COR-L47 (cell line): ENCODE measurements around the gene DEAF1.
"Not testable (repeated sequence)": the region's sequence is repeated elsewhere in the genome, so short reads cannot be mapped to it uniquely, and the experiment has no call there.

ENCODE experiments used
- DNase-seq: peaks from one replicate; lab custom pipeline; 2025; lab: John Stamatoyannopoulos, UW

DEAF1 gene

GRCh38 chr11:678297-678696, 16.7 kb downstream of the DEAF1 start:
- DNase-seq = no peak

- DNase-seq = no peak
Measured at GRCh38 chr11:674406-674805, 20.6 kb downstream of the DEAF1 start.

DNA sequence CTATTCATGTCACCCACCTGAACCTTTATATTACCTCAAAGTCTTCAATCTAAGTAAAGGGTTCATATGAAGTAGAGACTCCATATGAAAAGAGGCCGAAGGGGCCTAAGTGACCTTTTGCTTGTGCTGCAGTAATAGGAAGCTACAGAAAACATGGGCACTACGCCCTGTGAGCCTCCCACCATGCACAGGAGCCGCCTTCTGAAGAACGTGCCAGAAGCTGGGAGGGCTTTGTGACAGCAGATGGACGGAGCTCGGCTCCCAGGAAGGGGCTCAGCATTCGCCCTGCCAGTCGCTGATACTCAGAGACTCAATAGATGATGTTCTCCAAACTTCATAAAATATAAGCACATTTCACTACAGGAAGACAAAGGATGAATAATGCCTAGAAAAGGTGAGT, 21.2 kb downstream of the DEAF1 start:
- no peak for DNase-seq

DNA sequence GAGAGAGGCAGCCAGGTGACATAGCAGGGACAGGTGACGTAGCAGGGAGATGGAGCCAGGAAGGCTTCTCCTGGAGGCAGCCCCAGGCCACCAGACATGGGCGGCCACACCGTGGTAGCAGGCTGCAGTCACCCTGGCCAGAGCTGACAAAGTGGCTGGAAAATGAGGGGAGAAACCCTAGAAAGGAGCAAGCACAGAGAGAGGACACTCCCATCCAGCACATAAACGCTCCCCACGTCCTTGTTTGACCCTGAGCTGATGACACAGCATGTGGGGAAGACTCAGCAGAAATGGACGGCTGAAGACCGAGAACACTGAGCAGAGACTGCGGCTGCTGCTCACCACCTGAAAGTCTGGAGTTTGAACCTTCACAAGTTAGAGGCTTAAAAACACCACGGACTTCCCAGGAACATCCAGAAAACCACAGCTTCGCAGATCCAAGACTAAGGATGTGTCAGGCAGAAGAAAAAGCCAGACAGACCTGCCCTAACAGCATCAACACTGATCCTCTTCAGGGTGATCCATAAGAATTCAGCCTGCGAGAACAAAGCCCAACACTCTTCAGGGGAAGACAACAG, 29.2 kb downstream of the DEAF1 start:
- no peak for DNase-seq

- no peak for DNase-seq
Measured at GRCh38 chr11:665062-665703, 29.8 kb downstream of the DEAF1 start.

- DNase-seq = peak; percentile 9
Measured at GRCh38 chr11:662689-663274, 32.2 kb downstream of the DEAF1 start.

DNA sequence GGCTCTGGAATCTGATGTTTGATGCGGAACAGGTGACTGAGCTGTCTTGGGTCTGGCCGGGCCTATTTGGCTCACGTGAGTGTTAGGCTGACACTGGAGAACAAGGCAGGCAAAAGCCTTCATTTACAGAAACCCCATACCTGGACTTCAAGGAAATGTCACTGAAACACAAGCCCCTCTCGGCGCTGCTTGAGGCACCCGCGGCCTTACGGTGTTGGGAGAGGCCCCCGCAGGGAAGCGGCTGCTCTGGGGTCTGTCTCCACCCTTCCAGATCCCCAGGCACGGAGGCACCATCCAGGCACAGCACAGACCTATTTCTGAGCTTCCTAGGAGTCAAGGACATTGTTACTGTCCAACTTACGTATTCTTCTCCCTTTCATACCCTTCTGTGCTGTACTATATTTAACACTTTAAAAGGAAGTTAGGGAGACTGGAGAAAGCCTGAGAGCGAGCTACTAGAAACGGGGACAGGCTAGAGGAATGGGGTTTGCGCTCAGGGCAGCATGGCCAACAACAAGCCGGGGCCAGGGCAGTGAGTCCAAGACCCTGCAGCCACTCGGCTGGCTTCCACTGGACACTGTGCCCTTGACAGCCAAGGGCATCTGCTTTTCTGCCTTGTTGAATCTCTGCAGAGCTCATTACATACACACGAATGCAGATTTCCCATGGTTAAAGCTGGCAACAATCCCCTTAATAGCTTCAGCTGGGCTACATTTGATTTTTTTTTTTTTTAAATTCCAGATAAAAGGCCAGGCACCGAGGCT, 34.2 kb downstream of the DEAF1 start:
- no peak for DNase-seq

GRCh38 chr11:660281-660680, 34.7 kb downstream of the DEAF1 start:
- no peak for DNase-seq

- DNase-seq = no peak
Measured at GRCh38 chr11:659532-660085, 35.4 kb downstream of the DEAF1 start.

GRCh38 chr11:657691-658126, 37.3 kb downstream of the DEAF1 start:
- DNase-seq = no peak

DNA sequence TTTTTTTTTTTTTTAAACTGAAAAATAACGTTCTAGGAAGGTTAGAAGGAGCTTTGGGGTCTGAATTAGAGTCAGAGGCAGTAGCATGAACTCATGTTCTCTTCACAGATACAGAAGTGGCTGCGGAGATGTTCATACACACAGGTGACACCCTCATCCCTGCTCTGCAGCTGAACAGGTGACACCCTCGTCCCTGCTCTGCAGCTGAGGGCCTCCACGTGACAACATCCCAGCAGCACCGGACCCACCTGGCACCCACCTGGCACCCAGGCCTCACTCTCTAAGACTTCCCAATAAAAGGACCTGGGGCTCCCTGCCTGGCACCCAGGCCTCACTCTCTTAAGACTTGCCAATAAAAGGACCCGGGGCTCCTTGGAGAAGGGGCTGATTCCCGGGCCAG, 38.2 kb downstream of the DEAF1 start:
- no peak for DNase-seq

DNA sequence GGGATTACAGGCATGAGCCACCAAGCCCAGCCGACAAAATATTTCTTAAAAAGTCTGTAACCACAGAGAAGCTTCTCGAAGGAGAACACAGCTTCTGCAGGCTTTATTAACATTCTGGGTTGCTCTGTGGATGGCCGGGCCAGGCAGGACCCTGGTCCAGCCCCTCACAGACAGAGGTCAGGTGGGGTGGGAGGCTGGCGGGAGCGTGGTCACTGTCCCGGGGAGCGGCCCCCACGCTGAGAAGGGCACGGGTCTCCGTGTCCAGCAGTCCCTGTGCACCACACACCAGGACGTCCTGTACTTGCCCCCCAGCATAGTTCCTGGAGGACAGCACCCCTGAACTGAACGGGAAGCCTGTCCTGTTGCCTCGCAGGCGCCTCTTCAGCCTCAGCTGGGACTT, 38.6 kb downstream of the DEAF1 start:
- DNase-seq = no peak

DNA sequence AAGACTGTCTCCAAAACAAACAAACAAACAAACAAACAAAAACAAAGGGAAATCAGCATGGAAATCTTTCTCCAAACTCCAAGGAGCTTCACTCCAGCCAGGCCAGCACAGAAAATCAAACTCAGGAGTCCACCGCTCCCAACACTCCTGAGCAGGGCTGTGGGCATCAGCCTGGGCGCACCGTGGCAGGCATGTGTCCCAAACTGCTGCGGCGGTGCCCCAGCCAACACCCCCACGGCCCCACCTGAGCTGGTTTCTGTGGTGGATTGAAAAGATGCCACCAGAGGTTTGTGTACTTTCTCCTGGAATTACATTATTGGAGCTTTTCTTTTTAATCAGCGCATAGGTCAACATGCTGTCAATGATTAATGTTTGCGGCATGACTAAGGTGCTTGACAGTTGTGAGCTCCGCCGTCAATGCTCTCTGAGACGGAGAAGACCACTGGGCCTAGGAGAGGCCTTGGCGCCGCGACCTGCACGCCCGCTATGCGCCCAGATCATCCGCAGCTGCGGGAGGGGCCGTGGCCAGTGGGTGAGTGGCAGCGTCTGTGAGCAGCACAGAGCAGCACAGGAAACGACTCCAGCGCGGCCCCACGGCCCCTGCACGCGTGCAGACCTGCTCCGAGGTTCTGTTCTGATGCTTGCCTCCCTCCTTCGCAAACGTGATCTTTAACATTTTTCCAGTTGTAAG, 39.8 kb downstream of the DEAF1 start:
- no peak for DNase-seq

DNA sequence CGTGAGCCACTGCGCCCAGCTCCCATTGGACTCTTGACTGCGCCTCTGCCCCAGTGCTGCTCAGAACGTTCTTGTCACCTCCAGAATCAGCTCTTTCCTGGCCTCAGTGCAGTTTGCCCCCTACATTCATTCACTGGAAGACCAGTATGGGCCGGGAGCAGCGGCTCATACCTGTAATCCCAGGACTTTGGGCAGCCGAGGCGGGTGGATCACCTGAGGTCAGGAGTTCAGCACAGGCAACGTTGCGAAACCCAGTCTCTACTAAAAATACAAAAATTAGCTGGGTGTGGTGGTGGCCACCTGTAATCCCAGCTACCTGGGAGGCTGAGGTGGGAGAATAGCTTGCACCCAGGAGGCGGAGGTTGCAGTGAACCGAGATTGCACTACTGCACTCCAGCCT, 40.6 kb downstream of the DEAF1 start:
- not testable (repeated sequence) for DNase-seq

DNA sequence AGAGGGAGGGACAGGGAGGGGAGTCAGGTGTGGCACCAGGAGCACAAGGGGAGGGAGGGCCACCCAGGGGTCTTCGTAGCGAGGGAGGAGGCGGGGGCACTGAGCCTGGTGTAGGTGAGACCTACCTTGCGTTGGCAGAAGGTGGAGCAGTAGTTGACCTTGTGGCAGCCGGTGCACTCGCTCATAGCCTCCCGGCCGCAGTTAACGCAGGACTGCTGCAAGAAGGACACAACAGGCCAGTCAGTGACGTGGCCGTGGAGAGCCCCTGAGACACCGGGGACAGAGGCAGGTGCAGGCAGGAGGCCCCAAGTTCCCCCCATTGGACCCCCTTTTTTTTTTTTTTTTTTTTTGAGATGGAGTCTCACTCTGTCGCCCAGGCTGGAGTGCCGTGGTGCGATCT, 41.2 kb downstream of the DEAF1 start:
- DNase-seq = no peak

- not testable (repeated sequence) for DNase-seq
Measured at GRCh38 chr11:653136-653535, 41.9 kb downstream of the DEAF1 start.

DNA sequence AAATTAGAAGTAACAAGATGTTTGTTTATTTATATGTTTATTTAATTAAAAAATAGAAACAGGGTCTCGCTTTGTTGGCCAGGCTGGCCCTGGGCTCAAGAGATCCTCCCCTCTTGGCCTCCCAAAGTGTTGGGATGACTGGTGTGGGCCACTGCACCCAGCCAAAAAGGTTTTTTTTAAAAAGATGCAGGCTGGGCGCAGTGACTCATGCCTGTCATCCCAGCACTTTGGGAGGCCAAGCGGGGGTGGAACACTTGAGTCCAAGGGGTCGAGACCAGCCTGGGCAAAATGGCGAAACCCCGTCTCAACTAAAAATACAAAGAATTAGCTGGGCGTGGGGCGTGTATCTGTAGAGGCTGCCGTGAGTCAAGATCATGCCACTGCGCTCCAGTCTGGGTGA, 44.5 kb downstream of the DEAF1 start:
- no peak for DNase-seq

- DNase-seq = not testable (repeated sequence)
Measured at GRCh38 chr11:647672-648158, 47.3 kb downstream of the DEAF1 start.

- DNase-seq = no peak
Measured at GRCh38 chr11:646214-646613, 48.8 kb downstream of the DEAF1 start.

DNA sequence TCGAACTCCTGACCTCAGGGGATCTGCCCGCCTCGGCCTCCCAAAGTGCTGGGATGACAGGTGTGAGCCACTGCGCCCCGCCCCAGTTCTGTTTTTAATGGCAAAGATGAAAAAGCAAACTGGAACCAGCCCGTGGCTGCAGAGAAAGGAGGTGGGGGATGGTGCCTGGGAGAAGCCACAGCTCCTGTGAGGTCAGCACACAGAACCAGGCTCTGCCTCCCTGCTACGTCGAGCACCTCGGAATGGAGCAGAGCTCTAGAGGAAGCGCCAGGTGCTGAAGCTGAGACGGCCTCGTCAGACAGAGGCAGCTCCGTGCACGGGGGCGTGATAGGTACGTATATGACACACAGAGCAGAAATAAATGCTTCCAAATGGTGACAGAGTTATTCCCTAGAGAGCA, 49.5 kb downstream of the DEAF1 start:
- DNase-seq = no peak

DNA sequence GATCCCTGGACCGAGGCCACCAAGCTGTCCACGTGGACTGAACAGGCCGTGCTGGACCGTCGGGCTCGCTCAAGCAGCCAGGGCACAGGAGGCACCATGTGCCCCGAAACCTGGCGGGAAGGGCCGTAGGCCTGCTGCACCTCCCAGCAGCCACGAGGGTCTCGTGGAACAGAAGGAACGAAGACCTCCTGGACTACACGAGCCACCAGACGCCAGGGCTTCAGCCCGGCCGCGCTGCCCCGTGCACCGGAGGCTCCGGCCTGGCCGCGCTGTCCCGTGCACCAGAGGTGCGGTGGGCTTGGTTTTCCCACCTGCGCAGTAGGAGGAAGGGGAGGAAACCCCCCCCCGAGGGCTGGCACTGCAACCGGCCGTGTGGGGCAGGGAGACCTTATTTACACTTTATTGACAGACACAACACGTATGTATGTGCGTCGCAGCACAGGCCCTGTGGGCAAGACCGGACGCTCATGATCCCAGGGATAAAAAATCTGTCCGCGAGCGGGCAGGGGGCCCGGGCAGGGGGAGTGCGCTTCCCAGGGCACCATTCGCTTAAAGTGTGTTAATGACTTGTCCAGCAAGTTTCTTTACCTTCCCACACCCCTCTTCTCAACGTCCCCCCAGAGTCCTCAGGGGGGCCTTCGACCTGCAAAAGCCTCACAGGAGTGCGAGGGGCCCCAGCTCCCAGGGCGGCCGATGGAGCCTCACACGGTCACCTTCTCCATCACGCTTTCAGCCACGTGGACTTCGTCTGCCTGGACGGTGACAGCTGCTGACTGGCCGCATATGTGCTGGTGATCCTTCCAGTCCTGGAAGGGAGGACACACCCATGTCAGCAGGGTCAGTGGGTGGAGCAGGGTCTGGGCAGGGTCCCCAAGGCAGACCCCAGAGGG, 50.9 kb downstream of the DEAF1 start:
- no peak for DNase-seq
